GM21528 (cell line): Measurements from ENCODE around the gene ZFYVE28.

Experiments used
- ATAC-seq: cut with Tn5 transposase; IDR thresholded peaks from one replicate; pipeline ENCODE4 v1.9.1; 2021; ENCODE audit warnings: mild to moderate bottlenecking, moderate library complexity; ENCODE audit not compliant: unreplicated experiment, low FRiP score

The ZFYVE28 gene

GRCh38 chr4:2292646-2293108, 125.8 kb downstream of the ZFYVE28 start:
- no peak for ATAC-seq

GRCh38 chr4:2291705-2292645, 126.5 kb downstream of the ZFYVE28 start:
- no peak for ATAC-seq

- ATAC-seq = no peak
Measured at GRCh38 chr4:2290974-2291704, 127.3 kb downstream of the ZFYVE28 start.

GRCh38 chr4:2290488-2290887, 128.0 kb downstream of the ZFYVE28 start:
- no peak for ATAC-seq

GRCh38 chr4:2289955-2290333, 128.5 kb downstream of the ZFYVE28 start:
- ATAC-seq = no peak

- ATAC-seq = no peak
Measured at GRCh38 chr4:2289311-2289954, 129.0 kb downstream of the ZFYVE28 start.

GRCh38 chr4:2288051-2288541, 130.3 kb downstream of the ZFYVE28 start:
- ATAC-seq = no peak

- ATAC-seq = no peak
Measured at GRCh38 chr4:2287594-2287915, 130.9 kb downstream of the ZFYVE28 start.

- ATAC-seq = no peak
Measured at GRCh38 chr4:2286904-2287593, 131.4 kb downstream of the ZFYVE28 start.

- ATAC-seq = no peak
Measured at GRCh38 chr4:2285613-2286381, 132.6 kb downstream of the ZFYVE28 start.

- no peak for ATAC-seq
Measured at GRCh38 chr4:2284934-2285612, 133.4 kb downstream of the ZFYVE28 start.

- ATAC-seq = no peak
Measured at GRCh38 chr4:2284161-2284933, 134.1 kb downstream of the ZFYVE28 start.

- no peak for ATAC-seq
Measured at GRCh38 chr4:2283199-2283711, 135.2 kb downstream of the ZFYVE28 start.

GRCh38 chr4:2281575-2282343, 136.7 kb downstream of the ZFYVE28 start:
- peak; percentile 82 for ATAC-seq

GRCh38 chr4:2280531-2281300, 137.7 kb downstream of the ZFYVE28 start:
- ATAC-seq = no peak

- ATAC-seq = no peak
Measured at GRCh38 chr4:2277956-2278355, 140.5 kb downstream of the ZFYVE28 start.
